ENCODE data around the gene MACROH2A1.

MACROH2A1 gene

GRCh38 chr5:135428586-135428985 lies 29.6 kb upstream of the MACROH2A1 start:
- Histone ChIP-seq H3K27ac (replicated peaks) (no peak overlapping the region), H3K4me3 (replicated peaks; ENCODE audit: insufficient read depth, low read length) (no peak overlapping the region)

GRCh38 chr5:135426102-135427082 lies 27.4 kb upstream of the MACROH2A1 start:
- Histone ChIP-seq H3K4me3 (replicated peaks; ENCODE audit: insufficient read depth, low read length) (no peak overlapping the region), H3K27me3 (ENCODE audit: insufficient read depth, poor library complexity, severe bottlenecking) (no peaks in the 10 kb centered on the region), H3K27ac (replicated peaks) (peak overlapping the region; percentile 95)
- peak; percentile 39 for TF ChIP-seq CTCF (IDR thresholded peaks at IDR 0.05; ENCODE audit: insufficient read depth, low read length)
- TF ChIP-seq GABPA (IDR thresholded peaks at IDR 0.05; ENCODE audit: low read depth) = no peak
- TF ChIP-seq POLR2AphosphoS5 (IDR thresholded peaks at IDR 0.05; ENCODE audit: low read depth) = no peak
- no peak for TF ChIP-seq SPI1 (IDR thresholded peaks at IDR 0.05; ENCODE audit: borderline replicate concordance, low read depth)
- no peak for TF ChIP-seq REST (IDR thresholded peaks at IDR 0.05; ENCODE audit: insufficient replicate concordance, low read depth)
- peak in 1 of 2 experiments; percentile 68 for DNase-seq (ENCODE audit: low read depth in 1 of 2, low spot score in 1 of 2)

More at GRCh38 chr5:135428586-135428985, 29.6 kb upstream of the MACROH2A1 start:
- DNase-seq (ENCODE audit: low read depth in 1 of 2, low spot score in 1 of 2) = no peak
- TF ChIP-seq GABPA (IDR thresholded peaks at IDR 0.05; ENCODE audit: low read depth) (no peak), SPI1 (IDR thresholded peaks at IDR 0.05; ENCODE audit: borderline replicate concordance, low read depth) (no peak), POLR2AphosphoS5 (IDR thresholded peaks at IDR 0.05; ENCODE audit: low read depth) (no peak), REST (IDR thresholded peaks at IDR 0.05; ENCODE audit: insufficient replicate concordance, low read depth) (no peak), CTCF (IDR thresholded peaks at IDR 0.05; ENCODE audit: insufficient read depth, low read length) (no peak)
- H3K27me3 ChIP-seq (ENCODE audit: insufficient read depth, poor library complexity, severe bottlenecking) = no peaks in the 10 kb centered on the region

GRCh38 chr5:135425641-135426040 lies 26.6 kb upstream of the MACROH2A1 start:
- Histone ChIP-seq H3K4me3 (replicated peaks; ENCODE audit: insufficient read depth, low read length) (no peak overlapping the region), H3K27ac (replicated peaks) (peak overlapping the region; percentile 95), H3K27me3 (ENCODE audit: insufficient read depth, poor library complexity, severe bottlenecking) (no peaks in the 10 kb centered on the region)
- TF ChIP-seq REST (IDR thresholded peaks at IDR 0.05; ENCODE audit: insufficient replicate concordance, low read depth) = no peak
- TF ChIP-seq POLR2AphosphoS5 (IDR thresholded peaks at IDR 0.05; ENCODE audit: low read depth) = no peak
- TF ChIP-seq GABPA (IDR thresholded peaks at IDR 0.05; ENCODE audit: low read depth) = no peak
- peak in 1 of 2 experiments; percentile 66 for DNase-seq (ENCODE audit: low read depth in 1 of 2, low spot score in 1 of 2)
